Fibroblast of lung (primary cell): Measurements from ENCODE around the gene RNFT2. TPM values are rescaled to one million over a fixed set of nuclear protein-coding genes. Genes with fewer than 3 reads are reported as not detected.
A peak's percentile ranks its signal among the peaks of the same experiment; 100 is the strongest.

Experiments
- DNase-seq, 2 donors: peaks; one replicate each; pipeline versions ENCODE4 v3.0.0 to v3.0.0-alpha.2; 2010; ENCODE audit warnings: low read depth in 2 of 2
- H2AFZ ChIP-seq: 2 replicates; pipeline ENCODE4 v1.5.1; 2012; ENCODE audit warnings: low read length, control low read depth, inconsistent platforms
- H3K27ac ChIP-seq: 2 replicates; pipeline ENCODE4 v1.5.1; 2011; ENCODE audit warnings: low read length, control low read depth; ENCODE audit not compliant: insufficient read depth
- H3K27me3 ChIP-seq: 2 replicates; pipeline ENCODE4 v1.5.1; 2011; ENCODE audit warnings: mild to moderate bottlenecking, low read length; ENCODE audit not compliant: control insufficient read depth, insufficient read depth
- H3K36me3 ChIP-seq: 2 replicates; pipeline ENCODE4 v1.5.1; 2011; ENCODE audit warnings: low read length; ENCODE audit not compliant: control insufficient read depth, insufficient read depth
- H3K4me1 ChIP-seq: 2 replicates; pipeline ENCODE4 v1.5.1; 2011; ENCODE audit warnings: low read length; ENCODE audit not compliant: control insufficient read depth, insufficient read depth; ENCODE audit errors: extremely low read depth
- H3K4me2 ChIP-seq: 2 replicates; pipeline ENCODE4 v1.5.1; 2011; ENCODE audit warnings: low read length, control low read depth; ENCODE audit not compliant: insufficient read depth; ENCODE audit errors: extremely low read depth
- H3K4me3 ChIP-seq, 4 experiments: fragments of 200-600 bp in 1 of 4; sonication (generic) in 1 of 4; replicated peaks in 1 of 4; 2 replicates each; pipeline ENCODE4 v1.5.1; 2011 to 2016; ENCODE audit warnings: low read length in 4 of 4, low read depth in 3 of 4, mild to moderate bottlenecking in 3 of 4, control low read depth in 2 of 4, inconsistent platforms in 1 of 4, mixed read lengths in 1 of 4; ENCODE audit not compliant: insufficient read depth in 1 of 4; ENCODE audit errors: control extremely low read depth in 1 of 4
- H3K79me2 ChIP-seq: 2 replicates; pipeline ENCODE4 v1.5.1; 2012; ENCODE audit warnings: mild to moderate bottlenecking, low read length, inconsistent platforms; ENCODE audit not compliant: control insufficient read depth, insufficient read depth
- H3K9ac ChIP-seq: 2 replicates; pipeline ENCODE4 v1.5.1; 2011; ENCODE audit warnings: mild to moderate bottlenecking, low read length, control low read depth; ENCODE audit not compliant: insufficient read depth
- H3K9me3 ChIP-seq: 2 replicates; pipeline ENCODE4 v1.5.1; 2012; ENCODE audit warnings: low read depth, low read length; ENCODE audit not compliant: control insufficient read depth, insufficient read depth
- H4K20me1 ChIP-seq: 2 replicates; pipeline ENCODE4 v1.5.1; 2011; ENCODE audit warnings: low read length; ENCODE audit not compliant: control insufficient read depth, insufficient read depth; ENCODE audit errors: extremely low read depth
- EZH2 ChIP-seq: IDR thresholded peaks from 2 replicates; pipeline ENCODE4 v1.5.1; 2012; ENCODE audit warnings: low read length, control low read depth, mild to moderate bottlenecking; ENCODE audit errors: missing control alignments
- polyA plus RNA-seq, 2 donors: library from polyadenylated mRNA; depleted of rRNA in 1 of 2; stranded (reverse) in 1 of 2; unstranded in 1 of 2; fragments of >200 nt; gene quantifications; 2 replicates each; pipeline ENCODE4 v1.2.1, GENCODE V29; 2011 to 2012; ENCODE audit warnings: missing spikeins in 1 of 2
- total RNA-seq: library from RNA; depleted of rRNA; stranded (reverse); fragments of >200 nt; gene quantifications from 2 replicates; pipeline ENCODE4 v1.2.1, GENCODE V29; 2014
- TF ChIP-seq, protein P1 (sequence below), 2 donors: IDR thresholded peaks in 1 of 2; conservative IDR thresholded peaks in 1 of 2; 1 replicate in 1 of 2; 2 replicates in 1 of 2; pipeline ENCODE4 v1.5.1; 2011 to 2012; ENCODE audit warnings: low read length in 2 of 2, control low read depth in 1 of 2, inconsistent platforms in 1 of 2, low read depth in 1 of 2, mild to moderate bottlenecking in 1 of 2

Gene RNFT2
- total and polyA plus RNA-seq, 2 donors (not counting 1 experiment from before 2014, with no cell fraction given) = 0.95 to 3.1 TPM

DNA sequence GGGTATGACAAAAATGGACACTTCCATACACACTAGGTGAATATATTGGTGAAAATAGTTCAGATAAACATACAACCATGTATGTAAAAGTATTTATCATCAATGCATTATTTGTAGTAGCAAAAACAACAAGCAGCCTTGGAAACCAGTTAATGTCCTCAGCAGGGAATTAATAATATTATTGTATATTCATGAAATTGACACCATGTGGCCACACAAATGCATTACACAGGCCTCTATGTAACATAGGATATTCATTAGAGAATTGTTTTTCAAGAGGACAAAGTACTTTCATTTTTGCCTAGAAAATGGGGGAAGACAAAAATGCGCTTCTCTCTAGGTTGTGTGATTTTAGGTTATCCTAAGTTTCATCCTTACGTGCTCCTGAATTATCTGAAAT lies 24.6 kb upstream of the RNFT2 start:
- TF ChIP-seq, protein P1, sequence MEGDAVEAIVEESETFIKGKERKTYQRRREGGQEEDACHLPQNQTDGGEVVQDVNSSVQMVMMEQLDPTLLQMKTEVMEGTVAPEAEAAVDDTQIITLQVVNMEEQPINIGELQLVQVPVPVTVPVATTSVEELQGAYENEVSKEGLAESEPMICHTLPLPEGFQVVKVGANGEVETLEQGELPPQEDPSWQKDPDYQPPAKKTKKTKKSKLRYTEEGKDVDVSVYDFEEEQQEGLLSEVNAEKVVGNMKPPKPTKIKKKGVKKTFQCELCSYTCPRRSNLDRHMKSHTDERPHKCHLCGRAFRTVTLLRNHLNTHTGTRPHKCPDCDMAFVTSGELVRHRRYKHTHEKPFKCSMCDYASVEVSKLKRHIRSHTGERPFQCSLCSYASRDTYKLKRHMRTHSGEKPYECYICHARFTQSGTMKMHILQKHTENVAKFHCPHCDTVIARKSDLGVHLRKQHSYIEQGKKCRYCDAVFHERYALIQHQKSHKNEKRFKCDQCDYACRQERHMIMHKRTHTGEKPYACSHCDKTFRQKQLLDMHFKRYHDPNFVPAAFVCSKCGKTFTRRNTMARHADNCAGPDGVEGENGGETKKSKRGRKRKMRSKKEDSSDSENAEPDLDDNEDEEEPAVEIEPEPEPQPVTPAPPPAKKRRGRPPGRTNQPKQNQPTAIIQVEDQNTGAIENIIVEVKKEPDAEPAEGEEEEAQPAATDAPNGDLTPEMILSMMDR (conservative IDR thresholded peaks at IDR 0.05 in 1 of 2, IDR thresholded peaks at IDR 0.05 in 1 of 2; ENCODE audit: low read depth in 1 of 2, low read length in 2 of 2) = peak in 1 of 2 donors; percentile 20
- TF ChIP-seq EZH2 = no peak
- no peaks in the 10 kb centered on the region for H3K36me3 ChIP-seq
- H3K79me2 ChIP-seq = no peaks in the 10 kb centered on the region
- H3K27me3 ChIP-seq = peaks cover 7% of the 10 kb centered on the region
- no peak overlapping the region for H2AFZ ChIP-seq
- no peaks in the 10 kb centered on the region for H3K9me3 ChIP-seq
- no peak for DNase-seq
- no peaks in the 10 kb centered on the region for H3K4me1 ChIP-seq
- no peak overlapping the region for H3K9ac ChIP-seq
- H3K27ac ChIP-seq = no peak overlapping the region
- no peaks in the 10 kb centered on the region for H4K20me1 ChIP-seq
- H3K4me3 ChIP-seq = no peak overlapping the region
- H3K4me2 ChIP-seq = no peak overlapping the region

DNA sequence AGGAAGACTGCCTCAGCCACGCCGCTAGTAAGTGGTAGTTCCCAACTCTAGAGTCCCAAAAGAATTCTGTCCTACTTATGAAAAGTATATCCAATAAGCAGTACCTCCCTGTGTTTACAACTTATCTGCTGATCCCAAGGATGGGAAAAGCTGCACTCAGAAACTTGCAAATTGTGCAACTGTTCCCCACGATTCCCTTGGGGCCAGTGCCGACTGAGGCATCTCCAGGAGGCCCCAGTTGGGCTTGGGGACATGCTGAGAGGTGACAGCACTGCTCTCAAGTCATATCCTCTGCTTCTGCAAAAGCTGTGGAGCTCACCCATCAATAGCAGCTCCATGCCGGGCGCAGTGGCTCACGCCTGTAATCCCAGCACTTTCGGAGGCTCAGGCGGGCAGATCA lies 23.9 kb upstream of the RNFT2 start:
- no peak overlapping the region for H3K27ac ChIP-seq
- H3K9ac ChIP-seq = no peak overlapping the region
- peaks cover 4% of the 10 kb centered on the region for H3K27me3 ChIP-seq
- no peak overlapping the region for H2AFZ ChIP-seq
- no peaks in the 10 kb centered on the region for H3K36me3 ChIP-seq
- H4K20me1 ChIP-seq = no peaks in the 10 kb centered on the region
- no peak for TF ChIP-seq EZH2
- TF ChIP-seq, protein P1 (conservative IDR thresholded peaks at IDR 0.05 in 1 of 2, IDR thresholded peaks at IDR 0.05 in 1 of 2; ENCODE audit: low read depth in 1 of 2, low read length in 2 of 2) = no peak
- no peaks in the 10 kb centered on the region for H3K9me3 ChIP-seq
- H3K4me3 ChIP-seq = no peak overlapping the region
- DNase-seq = no peak
- H3K4me2 ChIP-seq = no peak overlapping the region
- H3K79me2 ChIP-seq = no peaks in the 10 kb centered on the region
- H3K4me1 ChIP-seq = no peaks in the 10 kb centered on the region

DNA sequence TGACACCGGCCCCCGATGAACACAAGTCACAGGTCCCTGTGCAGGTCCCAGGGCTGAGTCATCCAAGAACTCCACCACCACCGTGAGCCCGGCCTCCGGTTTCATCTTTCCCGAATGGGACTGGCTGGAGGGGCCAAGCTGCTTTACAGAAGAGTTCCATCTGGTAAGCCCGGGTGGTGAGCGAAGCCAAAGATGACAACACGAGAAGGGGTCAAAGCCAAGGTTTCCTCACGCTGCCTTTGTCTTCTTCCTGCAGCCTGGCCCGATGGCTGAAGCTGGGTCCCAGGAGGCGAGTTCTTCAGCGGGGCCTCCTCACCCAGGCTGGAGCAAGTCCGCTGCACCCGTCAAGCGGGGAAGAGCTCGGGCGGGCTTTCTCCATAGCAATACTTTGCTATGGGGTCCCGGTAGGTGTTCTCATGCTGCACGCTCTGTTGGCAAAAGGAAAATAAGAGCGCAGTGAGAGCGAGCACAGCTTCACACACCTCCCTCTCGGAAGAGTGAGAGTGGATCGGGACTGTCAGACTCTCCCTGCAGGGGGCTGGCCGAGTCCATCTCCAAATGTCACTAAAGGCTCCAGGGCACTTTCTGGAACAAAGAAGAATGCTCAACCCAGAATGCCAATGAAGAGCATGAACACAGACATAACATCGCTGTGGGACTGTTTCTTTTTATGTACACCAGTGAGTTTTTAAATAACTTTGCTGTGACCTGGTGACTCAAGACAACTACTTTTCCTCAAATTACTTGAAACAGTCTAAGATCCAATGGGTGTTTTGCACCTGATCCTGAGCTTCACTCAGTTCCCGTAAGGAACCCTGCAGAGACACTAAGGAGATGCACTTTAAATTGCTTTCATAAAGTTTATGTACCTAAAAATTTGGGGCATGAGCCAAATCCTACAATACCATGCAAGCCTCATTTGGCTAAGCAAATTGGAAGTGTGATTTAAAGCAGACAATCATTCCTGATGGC lies 20.4 kb upstream of the RNFT2 start:
- no peak overlapping the region for H3K27ac ChIP-seq
- no peaks in the 10 kb centered on the region for H3K9me3 ChIP-seq
- no peaks in the 10 kb centered on the region for H3K36me3 ChIP-seq

More for the DNA sequence above, 20.4 kb upstream of the RNFT2 start:
- Histone ChIP-seq H3K4me2 (peak overlapping the region; percentile 11), H2AFZ (no peak overlapping the region), H3K79me2 (no peaks in the 10 kb centered on the region), H3K4me1 (no peaks in the 10 kb centered on the region), H3K9ac (no peak overlapping the region), H4K20me1 (no peaks in the 10 kb centered on the region), H3K4me3 (peak overlapping the region in 1 of 4 experiments; percentile 27), H3K27me3 (no peaks in the 10 kb centered on the region)
- no peak for TF ChIP-seq EZH2
- TF ChIP-seq, protein P1 (conservative IDR thresholded peaks at IDR 0.05 in 1 of 2, IDR thresholded peaks at IDR 0.05 in 1 of 2; ENCODE audit: low read depth in 1 of 2, low read length in 2 of 2) = no peak
- DNase-seq = peak; percentile 77 to 79
